Thoracic aorta (tissue), 2 donors: Measurements from ENCODE around the gene INPPL1. TPM values are rescaled to one million over a fixed set of nuclear protein-coding genes. Genes with fewer than 3 reads are reported as not detected.

Experiments
- ATAC-seq: fragments of 150-250 bp; one replicate; pipeline ENCODE4 v1.8.0; 2017; ENCODE audit warnings: low read depth; ENCODE audit not compliant: insufficient number of reproducible peaks, low FRiP score
- DNase-seq: peaks from one replicate; pipeline ENCODE4 v3.0.0-alpha.2; 2020; ENCODE audit warnings: low spot score
- H3K27ac ChIP-seq, 2 donors: fragments of 200-600 bp; sonication (generic); 1 replicate in 1 of 2; 2 replicates in 1 of 2; pipeline ENCODE4 v1.5.1; 2016; ENCODE audit warnings: mild to moderate bottlenecking in 2 of 2, moderate library complexity in 2 of 2
- H3K27me3 ChIP-seq: fragments of 200-600 bp; sonication (generic); replicated peaks from 2 replicates; pipeline ENCODE4 v1.6.0; 2016; ENCODE audit warnings: mild to moderate bottlenecking; ENCODE audit not compliant: insufficient read depth
- H3K36me3 ChIP-seq: fragments of 200-600 bp; sonication (generic); one replicate; pipeline ENCODE4 v1.5.1; 2016
- H3K4me1 ChIP-seq, 2 donors: fragments of 200-600 bp; sonication (generic); 1 replicate in 1 of 2; 2 replicates in 1 of 2; pipeline versions ENCODE4 v1.5.1 to v1.6.0; 2016; ENCODE audit warnings: low read depth in 2 of 2, mild to moderate bottlenecking in 1 of 2; ENCODE audit not compliant: control insufficient read depth in 1 of 2
- H3K4me3 ChIP-seq: fragments of 200-600 bp; sonication (generic); 2 replicates; pipeline ENCODE4 v1.5.1; 2016; ENCODE audit warnings: mild to moderate bottlenecking
- H3K9me3 ChIP-seq: fragments of 200-600 bp; sonication (generic); 2 replicates; pipeline ENCODE4 v1.5.1; 2016
- total RNA-seq, 2 donors: library from RNA; depleted of rRNA; stranded (reverse); fragments of >200 nt; gene quantifications; one replicate each; pipeline versions ENCODE4 v1.1.0 to v1.2.3, GENCODE V29; 2016
- TF ChIP-seq, protein P1 (sequence below): fragments of 200-600 bp; sonication (generic); IDR thresholded peaks from one replicate; pipeline ENCODE4 v1.5.1; 2019; ENCODE audit warnings: antibody characterized with exemption

The INPPL1 gene
- total RNA-seq, 2 donors from 2014 or later = 108 to 113 TPM

DNA sequence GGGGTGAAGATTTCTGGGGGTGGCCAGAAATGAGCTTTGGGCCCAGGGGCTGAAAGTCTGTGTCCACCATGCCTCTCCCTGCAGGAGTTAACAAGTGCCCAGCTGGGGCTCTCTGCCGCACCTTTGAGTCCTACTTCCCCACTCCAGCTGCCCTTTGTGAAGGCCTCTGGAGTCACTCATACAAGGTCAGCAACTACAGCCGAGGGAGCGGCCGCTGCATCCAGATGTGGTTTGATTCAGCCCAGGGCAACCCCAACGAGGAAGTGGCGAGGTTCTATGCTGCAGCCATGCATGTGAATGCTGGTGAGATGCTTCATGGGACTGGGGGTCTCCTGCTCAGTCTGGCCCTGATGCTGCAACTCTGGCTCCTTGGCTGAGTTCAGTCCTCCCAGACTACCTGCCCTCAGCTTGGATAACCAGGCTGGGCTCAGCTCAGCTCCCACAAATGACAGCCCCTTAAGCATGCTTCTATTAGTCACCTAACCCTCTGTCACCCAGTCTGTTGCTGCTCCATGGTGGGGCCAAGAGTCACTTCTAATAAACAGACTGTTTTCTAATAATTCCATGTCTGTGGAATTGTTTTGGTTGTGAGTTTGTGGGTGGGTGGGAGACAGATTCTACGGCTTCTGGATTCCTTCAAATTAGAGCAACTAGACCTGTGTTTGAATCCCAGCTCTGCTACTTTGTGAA, 3.0 kb upstream of the INPPL1 start:
- DNase-seq = no peak

DNA sequence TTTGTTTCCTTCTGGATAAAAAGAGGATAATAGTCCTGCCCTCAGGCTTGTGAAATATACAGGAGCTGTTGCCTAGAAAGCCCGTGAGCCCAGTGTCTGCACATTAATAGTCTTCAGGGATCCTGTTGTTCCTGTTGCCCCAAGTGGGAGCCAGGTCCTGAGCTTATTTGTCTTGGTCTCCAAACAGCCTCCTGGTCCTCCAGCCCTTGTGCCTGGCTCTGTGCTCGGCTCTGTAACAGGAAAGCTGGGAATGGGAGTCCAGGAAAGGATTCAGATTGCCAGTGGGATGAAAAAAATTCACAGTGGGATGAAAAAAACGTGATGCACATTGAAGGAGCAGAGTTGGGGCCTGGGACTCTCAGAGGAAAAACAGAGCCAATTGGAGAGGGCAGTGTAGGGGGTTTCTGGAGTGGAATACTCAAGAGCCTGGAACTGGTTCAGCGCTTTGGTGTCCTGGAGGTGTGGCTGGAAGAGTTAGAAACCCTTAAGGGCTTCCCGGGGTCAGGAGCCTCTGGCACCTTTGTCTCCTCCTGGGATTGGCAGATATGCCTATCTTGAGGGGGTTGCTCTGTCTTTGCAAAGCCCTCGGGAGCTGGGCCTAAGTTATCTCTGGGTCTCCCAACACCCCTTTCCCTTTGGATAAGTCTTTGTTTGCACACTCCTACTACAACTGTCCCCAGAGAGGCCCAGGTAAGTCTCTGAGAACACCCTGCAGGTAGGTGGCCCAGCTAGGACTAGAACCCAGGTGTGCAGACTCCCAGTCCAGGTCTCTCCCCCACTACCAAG, 2.3 kb upstream of the INPPL1 start:
- no peak for ATAC-seq
- H3K9me3 ChIP-seq = no peaks in the 10 kb centered on the region

More for the DNA sequence above, 3.0 kb upstream of the INPPL1 start:
- no peaks in the 10 kb centered on the region for H3K9me3 ChIP-seq
- TF ChIP-seq, protein P1, sequence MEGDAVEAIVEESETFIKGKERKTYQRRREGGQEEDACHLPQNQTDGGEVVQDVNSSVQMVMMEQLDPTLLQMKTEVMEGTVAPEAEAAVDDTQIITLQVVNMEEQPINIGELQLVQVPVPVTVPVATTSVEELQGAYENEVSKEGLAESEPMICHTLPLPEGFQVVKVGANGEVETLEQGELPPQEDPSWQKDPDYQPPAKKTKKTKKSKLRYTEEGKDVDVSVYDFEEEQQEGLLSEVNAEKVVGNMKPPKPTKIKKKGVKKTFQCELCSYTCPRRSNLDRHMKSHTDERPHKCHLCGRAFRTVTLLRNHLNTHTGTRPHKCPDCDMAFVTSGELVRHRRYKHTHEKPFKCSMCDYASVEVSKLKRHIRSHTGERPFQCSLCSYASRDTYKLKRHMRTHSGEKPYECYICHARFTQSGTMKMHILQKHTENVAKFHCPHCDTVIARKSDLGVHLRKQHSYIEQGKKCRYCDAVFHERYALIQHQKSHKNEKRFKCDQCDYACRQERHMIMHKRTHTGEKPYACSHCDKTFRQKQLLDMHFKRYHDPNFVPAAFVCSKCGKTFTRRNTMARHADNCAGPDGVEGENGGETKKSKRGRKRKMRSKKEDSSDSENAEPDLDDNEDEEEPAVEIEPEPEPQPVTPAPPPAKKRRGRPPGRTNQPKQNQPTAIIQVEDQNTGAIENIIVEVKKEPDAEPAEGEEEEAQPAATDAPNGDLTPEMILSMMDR = no peak
- ATAC-seq = no peak
- H3K36me3 ChIP-seq = no peaks in the 10 kb centered on the region
- H3K27ac ChIP-seq = no peak overlapping the region
- no peaks in the 10 kb centered on the region for H3K27me3 ChIP-seq
- H3K4me3 ChIP-seq = no peak overlapping the region
- peaks cover 3 to 25% of the 10 kb centered on the region in 2 donors for H3K4me1 ChIP-seq

DNA sequence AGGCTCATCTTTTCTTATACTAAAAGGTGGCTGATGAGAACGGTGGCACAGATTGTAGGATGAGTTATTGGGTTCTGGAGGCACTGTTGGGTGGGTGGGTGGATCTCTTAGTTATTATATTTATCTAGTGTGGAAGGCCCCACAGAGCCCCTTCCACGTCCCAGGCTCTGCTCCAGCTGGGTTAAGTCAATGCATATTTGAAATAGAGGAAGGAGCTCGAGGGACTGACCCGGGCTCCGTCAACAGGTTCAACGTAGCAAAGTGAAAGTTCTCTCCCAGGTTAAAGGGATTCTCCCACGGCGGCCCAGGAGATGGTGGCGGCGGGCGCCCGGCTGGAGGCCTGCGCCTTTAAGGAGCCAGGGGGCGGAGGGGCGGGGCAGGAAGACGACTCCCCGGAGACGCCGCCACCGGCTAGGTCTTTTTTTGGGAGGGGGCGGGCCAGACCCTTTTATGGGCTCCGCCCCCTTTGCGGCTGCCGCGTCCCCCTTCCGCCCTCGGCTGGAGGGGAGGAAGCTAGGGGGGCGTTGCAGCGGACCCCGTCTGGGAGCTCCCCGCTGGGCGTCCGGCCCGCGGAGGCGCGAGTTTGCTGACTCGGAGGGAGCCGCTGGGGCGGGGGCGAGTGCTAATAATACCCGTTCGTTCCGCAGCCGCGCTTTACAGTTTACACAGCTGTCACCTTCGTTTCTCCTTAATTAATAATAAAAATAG, 1.5 kb upstream of the INPPL1 start:
- TF ChIP-seq, protein P1 = peak; percentile 14
- peak; percentile 77 for ATAC-seq
- peak; percentile 87 for DNase-seq
- Histone ChIP-seq H3K9me3 (no peaks in the 10 kb centered on the region), H3K4me1 (peaks cover 3 to 39% of the 10 kb centered on the region in 2 donors), H3K4me3 (peak overlapping the region; percentile 99), H3K36me3 (peaks cover under 1% of the 10 kb centered on the region), H3K27me3 (no peaks in the 10 kb centered on the region), H3K27ac (peak overlapping the region; percentile 83 to 92)

More for the DNA sequence above, 2.3 kb upstream of the INPPL1 start:
- H3K4me1 ChIP-seq = peaks cover 3 to 33% of the 10 kb centered on the region in 2 donors
- no peaks in the 10 kb centered on the region for H3K27me3 ChIP-seq
- TF ChIP-seq, protein P1 = no peak
- peak overlapping the region; percentile 99 for H3K4me3 ChIP-seq
- no peak for DNase-seq
- peak overlapping the region; percentile 83 to 92 for H3K27ac ChIP-seq
- no peaks in the 10 kb centered on the region for H3K36me3 ChIP-seq

DNA sequence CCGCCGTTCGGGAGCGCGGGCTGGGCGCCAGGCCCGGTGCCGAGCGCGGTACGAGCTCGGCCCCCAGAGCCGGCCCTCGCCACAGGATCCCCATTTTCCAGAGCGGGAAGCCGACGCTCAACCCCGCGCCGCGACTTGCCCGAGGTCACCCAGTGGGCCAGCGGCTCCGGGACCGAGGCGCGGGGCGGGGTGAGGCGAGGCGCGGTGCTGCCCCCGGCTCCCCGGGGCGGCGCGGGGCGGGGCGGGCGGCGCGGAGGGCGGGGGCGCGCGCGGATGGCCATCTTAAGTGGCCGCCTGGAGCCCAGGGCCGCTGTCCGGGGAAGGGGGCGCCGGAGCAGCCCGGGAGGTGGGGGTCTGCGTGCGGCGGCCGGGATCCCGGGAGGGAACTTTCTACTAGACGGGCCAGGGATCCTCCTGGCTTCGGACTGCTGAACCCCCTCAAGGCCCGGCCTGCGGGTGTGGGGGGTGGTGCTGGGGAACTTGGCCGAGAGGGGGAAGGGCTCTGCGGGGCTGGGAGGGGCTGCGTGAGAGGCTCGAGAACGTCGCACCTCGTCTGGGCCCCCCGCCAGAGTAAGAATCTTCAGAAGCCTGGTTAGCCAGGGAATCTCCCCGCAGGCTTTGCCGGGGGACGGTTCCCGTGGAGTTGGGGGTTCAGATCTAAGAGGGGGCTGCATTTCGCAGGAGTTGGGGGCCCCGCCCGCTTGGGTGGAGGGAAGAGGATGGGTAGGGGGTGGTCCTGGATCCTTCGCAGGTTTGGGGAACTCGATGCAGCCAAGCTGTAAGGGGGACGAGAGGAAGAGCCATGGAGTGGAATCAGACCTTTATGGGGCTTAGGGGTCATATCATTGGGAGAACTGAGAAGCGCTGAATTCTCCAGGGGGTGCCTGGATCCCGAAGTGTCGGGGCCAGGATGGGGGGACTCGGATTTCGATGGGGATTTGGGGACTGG, 678 bp upstream of the INPPL1 start:
- Histone ChIP-seq H3K36me3 (peaks cover 9% of the 10 kb centered on the region), H3K4me3 (peak overlapping the region; percentile 99), H3K4me1 (peaks cover 3 to 39% of the 10 kb centered on the region in 2 donors), H3K27me3 (no peaks in the 10 kb centered on the region), H3K9me3 (no peaks in the 10 kb centered on the region), H3K27ac (peak overlapping the region; percentile 83 to 92)
- ATAC-seq = peak; percentile 56
- TF ChIP-seq, protein P1 = no peak
- no peak for DNase-seq
